22Rv1 (cell line): ENCODE results near the gene ADCK1.

Source experiments
- CTCF ChIP-seq: fragments of 450-650 bp; IDR thresholded peaks from 2 replicates; pipeline ENCODE4 v1.5.1; 2017; ENCODE audit warnings: mild to moderate bottlenecking
- ZFX ChIP-seq: fragments of 450-650 bp; IDR thresholded peaks from 2 replicates; pipeline ENCODE4 v1.6.1; 2017; ENCODE audit warnings: antibody characterized with exemption, borderline replicate concordance

GRCh38 chr14:77812028-77812427 is 12.1 kb downstream of the ADCK1 start:
- TF ChIP-seq CTCF (no peak), ZFX (no peak)
